ENCODE measurements around the gene FARP1.

DNA sequence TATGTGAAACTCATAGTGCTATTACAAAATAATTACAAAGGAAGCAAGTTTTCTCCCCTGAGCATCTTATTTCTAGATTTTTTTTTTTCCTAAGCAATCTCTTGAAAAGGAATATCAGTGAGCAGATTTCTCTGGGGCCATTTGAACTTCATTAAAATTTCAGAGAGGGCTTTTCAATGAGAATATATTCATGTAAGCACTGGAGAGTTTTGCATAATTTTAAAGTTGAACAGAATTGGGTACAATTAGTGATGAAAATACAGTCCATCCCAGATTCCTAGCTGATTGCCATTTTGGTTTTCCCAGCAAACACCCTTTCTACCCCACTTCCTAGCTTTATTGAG, 101.0 kb downstream of the FARP1 start:
- TF ChIP-seq, protein P1, sequence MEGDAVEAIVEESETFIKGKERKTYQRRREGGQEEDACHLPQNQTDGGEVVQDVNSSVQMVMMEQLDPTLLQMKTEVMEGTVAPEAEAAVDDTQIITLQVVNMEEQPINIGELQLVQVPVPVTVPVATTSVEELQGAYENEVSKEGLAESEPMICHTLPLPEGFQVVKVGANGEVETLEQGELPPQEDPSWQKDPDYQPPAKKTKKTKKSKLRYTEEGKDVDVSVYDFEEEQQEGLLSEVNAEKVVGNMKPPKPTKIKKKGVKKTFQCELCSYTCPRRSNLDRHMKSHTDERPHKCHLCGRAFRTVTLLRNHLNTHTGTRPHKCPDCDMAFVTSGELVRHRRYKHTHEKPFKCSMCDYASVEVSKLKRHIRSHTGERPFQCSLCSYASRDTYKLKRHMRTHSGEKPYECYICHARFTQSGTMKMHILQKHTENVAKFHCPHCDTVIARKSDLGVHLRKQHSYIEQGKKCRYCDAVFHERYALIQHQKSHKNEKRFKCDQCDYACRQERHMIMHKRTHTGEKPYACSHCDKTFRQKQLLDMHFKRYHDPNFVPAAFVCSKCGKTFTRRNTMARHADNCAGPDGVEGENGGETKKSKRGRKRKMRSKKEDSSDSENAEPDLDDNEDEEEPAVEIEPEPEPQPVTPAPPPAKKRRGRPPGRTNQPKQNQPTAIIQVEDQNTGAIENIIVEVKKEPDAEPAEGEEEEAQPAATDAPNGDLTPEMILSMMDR (IDR thresholded peaks at IDR 0.05) = no peak
- TF ChIP-seq POLR2A (IDR thresholded peaks at IDR 0.05) = no peak

All from suprapubic skin (tissue), 3 donors.